Right lobe of liver (tissue), 6 donors: ENCODE data around the gene CDH23. TPM values are rescaled to one million over a fixed set of nuclear protein-coding genes. Genes with fewer than 3 reads are reported as not detected.

ENCODE experiments used
- ATAC-seq, 4 donors: fragments of 200-7000 bp; cut with Tn5 transposase; one replicate each; pipeline ENCODE4 v1.9.1; 2020; ENCODE audit warnings: mild to moderate bottlenecking in 4 of 4, moderate library complexity in 4 of 4
- DNase-seq, 3 donors: peaks; one replicate each; pipeline ENCODE4 v3.0.0-alpha.2; 2020
- H3K27ac ChIP-seq, 3 donors: fragments of 200-600 bp; one replicate each; pipeline ENCODE4 v1.8.0; 2022
- H3K27me3 ChIP-seq, 2 donors: fragments of 200-600 bp; one replicate each; pipeline ENCODE4 v1.8.0; 2022
- H3K36me3 ChIP-seq, 4 donors: fragments of 200-600 bp; sonication (generic) in 1 of 4; one replicate each; pipeline versions ENCODE4 v1.5.1 to v1.8.0; 2017 to 2022; ENCODE audit warnings: control low read depth in 1 of 4
- H3K4me1 ChIP-seq, 4 donors: fragments of 200-600 bp; sonication (generic) in 1 of 4; one replicate each; pipeline versions ENCODE4 v1.5.1 to v1.8.0; 2017 to 2022; ENCODE audit warnings: control low read depth in 1 of 4
- H3K4me3 ChIP-seq, 3 donors: fragments of 200-600 bp; one replicate each; pipeline ENCODE4 v1.8.0; 2022
- H3K9me3 ChIP-seq, 4 donors: fragments of 200-600 bp; sonication (generic) in 1 of 4; one replicate each; pipeline versions ENCODE4 v1.5.1 to v1.8.0; 2017 to 2022; ENCODE audit warnings: control low read depth in 1 of 4
- CTCF ChIP-seq, 4 donors: fragments of 200-600 bp in 3 of 4; fragments of 450-650 bp in 1 of 4; IDR thresholded peaks; one replicate each; pipeline versions ENCODE4 v1.5.1 to v1.8.0; 2016 to 2022; ENCODE audit warnings: antibody characterized with exemption in 4 of 4, mild to moderate bottlenecking in 2 of 4
- POLR2A ChIP-seq: fragments of 450-650 bp; IDR thresholded peaks from one replicate; pipeline ENCODE4 v1.6.1; 2017; ENCODE audit warnings: antibody characterized with exemption, mild to moderate bottlenecking
- WGBS: methylation state at CpG from one replicate; pipeline ENCODE4 v1.1.6; 2018; ENCODE audit warnings: low coverage, low lambda C conversion rate; ENCODE audit not compliant: insufficient coverage; ENCODE audit errors: missing lambda C conversion rate; 5-methylcytosine and 5-hydroxymethylcytosine counted together
- intact Hi-C, 2 donors: fragments of 100-400 bp; cut with DNase I; formaldehyde crosslinking; loops; one replicate each; pipeline versions ENCODE4 v1.11.2 to v1.14.1; 2022
- total RNA-seq, 6 experiments: library from RNA; depleted of rRNA in 2 of 6; stranded (reverse); fragments of >200 nt in 2 of 6; fragmentation: NEBNext Ultra II Directional in 3 of 6; extraction: Animal tissue kit (Norgen Biotek cat#: 25700) in 3 of 6; gene quantifications; one replicate each; pipeline versions ENCODE4 v1.1.0 to v1.2.4, GENCODE V29; 2016 to 2023
- donor health status: DM: no; HTN: yes; CAD: no.
- donor health status: DM: no; HTN: no; CAD: no.
- donor health status: DM: no; HTN: no; CAD: no.
- donor health status: DM: no; HTN: yes; CAD: no.
- donor health status: DM: no; HTN: yes; CAD: no.

The CDH23 gene
- total RNA-seq, 6 experiments from 2014 or later, result 3.3 to 19.7 (median 6.3) TPM

GRCh38 chr10:71382028-71382427, 14.7 kb upstream of the CDH23 start:
- DNase-seq (no peak), ATAC-seq (no peak)
- H3K9me3 ChIP-seq, result no peaks in the 10 kb centered on the region
- H3K27me3 ChIP-seq, result no peaks in the 10 kb centered on the region
- TF ChIP-seq CTCF (IDR thresholded peaks at IDR 0.05), result no peak
- no peak for TF ChIP-seq POLR2A
- H3K4me1 ChIP-seq, result peaks cover 0 to 5% (median 0%) of the 10 kb centered on the region in 4 donors
- WGBS, result 50% methylated on average over 2 of the region's 2 CpGs
- no peaks in the 10 kb centered on the region for H3K36me3 ChIP-seq
- intact Hi-C loops, result no loop called here
- no peak overlapping the region for H3K27ac ChIP-seq
- no peak overlapping the region for H3K4me3 ChIP-seq

- WGBS, result 80% methylated on average over 1 of the region's 1 CpG
- no peaks in the 10 kb centered on the region for H3K36me3 ChIP-seq
- H3K27me3 ChIP-seq, result no peaks in the 10 kb centered on the region
- no peak for ATAC-seq
- DNase-seq, result no peak
- H3K4me3 ChIP-seq, result no peak overlapping the region
- TF ChIP-seq POLR2A, result no peak
- TF ChIP-seq CTCF (IDR thresholded peaks at IDR 0.05), result no peak
- H3K4me1 ChIP-seq, result peaks cover 0 to 2% (median 0%) of the 10 kb centered on the region in 4 donors
- no peak overlapping the region for H3K27ac ChIP-seq
- no peaks in the 10 kb centered on the region for H3K9me3 ChIP-seq
- intact Hi-C loops, result no loop called here
Observed at GRCh38 chr10:71382757-71383156, 14.0 kb upstream of the CDH23 start.

- H3K4me1 ChIP-seq, result no peaks in the 10 kb centered on the region
- no peaks in the 10 kb centered on the region for H3K9me3 ChIP-seq
- 28% methylated on average over 5 of the region's 10 CpGs for WGBS
- ATAC-seq (peak; percentile 95 to 99 (median 98)), DNase-seq (peak; percentile 73 to 81 (median 80))
- no peak overlapping the region for H3K27ac ChIP-seq
- no peak overlapping the region for H3K4me3 ChIP-seq
- TF ChIP-seq CTCF (IDR thresholded peaks at IDR 0.05) (peak; percentile 91 to 92 (median 92)), POLR2A (no peak)
- H3K36me3 ChIP-seq, result no peaks in the 10 kb centered on the region
- no peaks in the 10 kb centered on the region for H3K27me3 ChIP-seq
- intact Hi-C loops, result no loop called here
Observed at GRCh38 chr10:71383972-71384687, 12.6 kb upstream of the CDH23 start.

- H3K4me1 ChIP-seq, result no peaks in the 10 kb centered on the region
- DNase-seq (no peak), ATAC-seq (no peak)
- no peaks in the 10 kb centered on the region for H3K27me3 ChIP-seq
- H3K9me3 ChIP-seq, result no peaks in the 10 kb centered on the region
- intact Hi-C loops, result loop anchor here in 1 of 2 donors (5.0 kb wide), 1 partner anchor 314 kb away; no protein-coding TSS in a partner anchor
- no peak overlapping the region for H3K4me3 ChIP-seq
- WGBS, result 70% methylated on average over 5 of the region's 5 CpGs
- H3K27ac ChIP-seq, result no peak overlapping the region
- no peaks in the 10 kb centered on the region for H3K36me3 ChIP-seq
- TF ChIP-seq POLR2A (no peak), CTCF (IDR thresholded peaks at IDR 0.05) (no peak)
Observed at GRCh38 chr10:71388171-71388570, 8.5 kb upstream of the CDH23 start.
